Muscle of back (tissue), 11 donors: ENCODE data around the gene MEA1. TPM values are rescaled to one million over a fixed set of nuclear protein-coding genes. Genes with fewer than 3 reads are reported as not detected.
"Not testable (repeated sequence)": the region's sequence is repeated elsewhere in the genome, so short reads cannot be mapped to it uniquely, and the experiment has no call there.

Experiments used
- DNase-seq, 3 donors: peaks; one replicate each; pipeline versions ENCODE4 v3.0.0 to v3.0.0-alpha.2; 2013
- polyA plus RNA-seq, 10 donors: library from polyadenylated mRNA; unstranded; fragments of 120-200 nt; gene quantifications; one replicate each; pipeline ENCODE4 v1.2.1, GENCODE V29; 2013; ENCODE audit not compliant: insufficient read length in 10 of 10

Gene MEA1
- polyA plus RNA-seq, 10 donors = 38.5 to 63.2 (median 46.0) TPM

GRCh38 chr6:43043310-43043709 is 29.6 kb upstream of the MEA1 start:
- DNase-seq = no peak

GRCh38 chr6:43041475-43041874 is 27.7 kb upstream of the MEA1 start:
- DNase-seq = not testable (repeated sequence)

DNA sequence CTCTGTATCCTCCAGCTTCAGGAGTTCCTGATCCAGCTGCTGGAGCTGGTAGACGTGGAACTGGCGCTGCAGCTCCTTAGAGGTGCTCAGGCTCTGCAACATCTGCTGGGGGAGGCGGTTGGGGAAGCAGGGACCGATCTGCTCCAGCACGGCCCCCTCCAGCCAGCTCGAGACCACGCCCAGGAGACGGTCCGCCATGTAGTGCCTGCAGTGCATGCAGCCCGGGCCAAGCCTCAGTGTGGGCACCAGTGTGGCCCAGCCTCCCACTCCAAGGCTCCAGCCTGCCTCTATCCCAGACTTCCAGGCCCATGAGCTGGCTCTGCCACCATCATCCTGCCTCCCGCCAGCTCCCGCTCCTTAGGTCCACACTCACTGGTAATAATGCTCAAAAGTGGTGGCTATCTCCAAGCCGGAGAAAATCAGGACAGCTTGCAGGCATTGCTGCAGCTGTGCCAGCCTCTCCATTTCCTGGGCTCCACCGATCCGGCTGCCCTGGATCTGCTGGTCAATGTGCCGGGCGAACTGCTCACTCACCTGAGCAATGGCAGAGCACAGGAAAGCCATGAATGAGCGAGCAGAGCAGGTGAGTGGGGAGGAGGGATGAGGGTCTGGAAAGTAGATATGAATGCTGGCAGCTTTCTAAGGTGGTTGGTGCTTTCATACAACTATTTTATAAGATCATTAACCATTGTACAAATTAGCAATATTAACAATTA is 27.0 kb upstream of the MEA1 start:
- no peak for DNase-seq

DNA sequence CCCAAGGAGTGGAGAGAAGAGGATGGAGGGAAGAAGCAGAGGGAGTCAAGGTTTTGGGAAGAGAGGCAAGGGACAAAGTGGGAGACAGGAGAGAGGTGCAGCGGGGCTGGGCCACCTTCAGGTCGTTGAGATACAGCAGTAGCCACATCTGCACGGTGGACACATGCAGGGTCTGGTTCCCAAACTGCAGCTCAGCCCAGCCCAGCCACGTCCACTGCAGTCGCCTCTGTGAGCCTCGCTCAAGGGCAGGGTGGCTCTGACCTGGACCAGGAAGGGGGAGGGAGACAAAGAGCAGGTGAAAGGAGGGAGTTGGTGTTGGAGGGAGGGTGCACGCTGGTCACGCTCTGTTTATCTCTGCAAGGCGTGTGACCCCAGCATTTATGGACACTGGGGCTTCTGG is 25.0 kb upstream of the MEA1 start:
- DNase-seq = no peak

- DNase-seq = no peak
Observed at GRCh38 chr6:43037706-43038105, 24.0 kb upstream of the MEA1 start.

GRCh38 chr6:43037197-43037596 is 23.5 kb upstream of the MEA1 start:
- no peak for DNase-seq

DNA sequence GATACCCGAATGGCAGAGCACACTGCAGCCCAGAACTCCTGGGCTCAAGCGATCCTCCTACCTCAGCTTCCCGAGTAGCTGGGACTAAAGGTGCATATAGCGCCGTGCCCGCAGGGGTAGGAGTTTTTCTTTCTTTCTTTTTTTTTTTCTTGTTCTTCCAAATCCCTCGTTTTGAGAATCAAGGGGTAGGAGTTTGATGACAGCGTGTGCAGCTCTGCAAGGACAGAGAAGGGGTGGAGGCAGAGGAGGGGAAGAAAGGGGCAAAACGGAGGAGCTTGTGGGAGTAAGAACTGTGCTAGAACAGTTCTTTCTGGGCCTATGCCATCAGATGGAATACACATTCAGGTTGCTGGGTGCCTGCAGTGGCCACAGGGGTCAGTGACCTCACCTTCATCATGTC is 23.0 kb upstream of the MEA1 start:
- DNase-seq = no peak

DNA sequence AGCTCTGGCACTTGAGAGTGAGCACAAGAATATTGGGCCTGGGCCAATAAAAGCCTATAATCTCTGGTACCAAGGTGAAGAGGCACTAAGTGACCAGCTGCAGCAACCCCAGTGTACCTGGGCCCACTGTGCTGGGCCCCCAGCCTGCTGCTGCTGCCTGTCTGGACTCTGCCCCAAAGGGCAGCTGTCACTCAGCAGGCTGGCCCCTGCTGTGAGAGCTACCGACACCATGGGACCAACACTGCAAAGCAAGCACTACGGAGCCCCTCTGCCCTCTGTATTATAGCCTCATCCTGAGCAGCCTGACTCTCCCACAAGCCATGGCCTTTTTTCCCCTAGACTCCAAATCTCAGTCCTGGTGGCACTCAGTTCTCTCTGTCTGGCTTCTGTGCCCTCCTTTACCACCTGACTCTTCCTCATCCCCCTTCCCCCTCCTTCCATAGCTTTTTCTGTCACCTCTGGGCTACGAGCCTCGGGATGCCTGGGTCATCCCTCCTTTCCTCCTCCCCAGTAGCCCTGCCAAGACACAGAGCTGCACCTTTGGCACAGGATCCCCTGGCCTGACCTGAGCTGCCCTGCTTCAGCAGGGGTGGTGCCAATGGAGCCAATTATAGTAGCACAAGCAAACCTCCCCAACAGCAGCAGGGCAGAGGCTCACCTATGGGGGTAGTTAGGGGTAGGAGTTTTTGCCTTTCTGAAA is 21.9 kb upstream of the MEA1 start:
- no peak for DNase-seq

GRCh38 chr6:43034190-43034525 is 20.4 kb upstream of the MEA1 start:
- DNase-seq = no peak

DNA sequence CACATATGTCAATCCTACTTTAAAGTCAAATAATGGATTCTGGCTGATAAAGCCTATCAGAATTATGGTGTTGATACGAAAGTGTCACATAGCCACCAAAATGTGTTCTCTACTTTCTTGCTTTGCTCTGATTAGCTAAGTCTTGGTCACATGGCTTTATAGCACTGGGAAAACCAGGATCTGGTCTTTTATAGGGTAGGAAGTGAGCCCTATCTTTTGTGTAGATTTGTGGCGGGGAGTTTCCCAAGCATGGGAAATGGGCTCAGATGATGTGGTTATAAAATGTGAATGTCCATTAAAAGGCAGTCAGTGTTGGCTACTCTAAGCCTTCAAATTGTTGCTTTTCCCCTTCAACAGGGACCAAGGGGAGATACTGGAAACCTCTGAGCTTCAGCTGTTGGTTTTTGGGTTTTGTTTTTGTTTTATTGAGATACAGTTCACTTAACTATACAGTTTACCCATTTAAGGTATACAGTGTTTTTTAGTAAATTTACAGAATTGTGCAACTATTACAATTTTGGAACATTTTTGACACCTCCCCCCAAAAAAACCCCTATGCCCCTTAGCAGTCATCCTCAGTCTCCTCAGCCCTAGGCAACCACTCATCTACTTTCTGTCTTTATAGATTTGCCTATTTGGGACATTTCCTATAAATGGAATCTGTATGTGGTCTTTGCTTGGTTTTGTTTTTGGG is 19.9 kb upstream of the MEA1 start:
- DNase-seq = no peak

DNA sequence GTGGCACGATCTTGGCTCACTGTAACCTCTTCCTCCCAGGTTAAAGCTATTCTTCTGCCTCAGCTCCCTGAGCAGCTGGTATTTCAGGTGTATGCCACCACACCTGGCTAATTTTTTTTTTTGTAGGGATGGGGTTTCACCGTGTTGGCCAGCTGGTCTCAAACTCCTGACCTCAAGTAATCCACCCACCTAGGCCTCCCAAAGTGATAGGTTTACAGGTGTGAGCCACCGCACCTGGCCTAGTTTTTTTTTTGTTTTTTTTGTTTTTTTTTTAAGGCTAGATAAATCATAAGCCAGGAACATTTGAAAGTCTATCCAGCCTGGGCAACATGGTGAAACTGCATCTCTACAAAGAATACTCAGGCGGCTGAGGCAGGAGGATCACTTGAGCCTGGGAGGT is 18.6 kb upstream of the MEA1 start:
- DNase-seq = no peak

DNA sequence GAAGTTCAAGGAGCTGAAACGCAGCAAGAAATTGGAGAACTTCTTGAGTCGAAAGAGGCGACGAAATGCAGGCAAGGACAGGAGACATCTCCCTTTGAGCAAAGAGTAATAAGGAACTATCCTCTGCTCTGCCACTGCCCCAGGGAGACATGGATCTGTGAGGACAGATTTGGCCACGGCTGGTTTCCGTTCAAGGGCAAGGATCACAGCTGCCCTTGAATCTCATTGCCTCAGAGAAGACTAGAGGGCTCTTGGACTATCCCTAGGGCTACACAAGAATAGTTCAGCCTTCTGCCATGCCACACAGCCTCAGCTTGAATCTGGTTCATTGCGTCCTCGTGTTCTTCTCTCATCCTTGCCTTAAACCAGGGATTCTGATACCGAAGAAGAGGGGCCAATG is 15.4 kb upstream of the MEA1 start:
- DNase-seq = no peak

DNA sequence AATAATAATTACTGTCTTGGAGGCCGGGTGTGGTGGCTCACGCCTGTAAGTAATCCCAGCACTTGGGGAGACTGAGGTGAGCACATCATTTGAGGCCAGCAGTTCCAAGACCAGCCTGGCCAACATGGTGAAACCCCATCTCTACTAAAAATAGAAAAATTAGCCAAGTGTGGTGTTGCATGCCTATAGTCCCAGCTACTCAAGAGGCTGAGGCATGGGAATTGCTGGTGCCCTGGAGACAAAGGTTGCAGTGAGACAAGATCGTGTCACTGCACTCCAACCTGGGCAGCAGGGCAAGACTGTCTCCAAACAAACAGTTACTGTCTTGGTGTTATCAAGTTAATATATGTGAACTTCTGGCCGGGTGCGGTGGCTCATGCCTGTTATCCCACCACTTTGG is 12.6 kb upstream of the MEA1 start:
- DNase-seq = no peak

GRCh38 chr6:43024436-43024835 is 10.7 kb upstream of the MEA1 start:
- DNase-seq = no peak

- peak; percentile 71 to 92 (median 79) for DNase-seq
Observed at GRCh38 chr6:43021270-43022047, 7.7 kb upstream of the MEA1 start, which contains the start of gene RRP36. RRP36 (plus strand) TSS chr6:43021623; CDS start chr6:43021655, 32 bp downstream.

GRCh38 chr6:43020847-43021246 is 7.1 kb upstream of the MEA1 start:
- peak in 1 of 3 donors; percentile 33 for DNase-seq

GRCh38 chr6:43020052-43020705 is 6.4 kb upstream of the MEA1 start:
- no peak for DNase-seq

GRCh38 chr6:43019152-43019551 is 5.4 kb upstream of the MEA1 start:
- DNase-seq = no peak

DNA sequence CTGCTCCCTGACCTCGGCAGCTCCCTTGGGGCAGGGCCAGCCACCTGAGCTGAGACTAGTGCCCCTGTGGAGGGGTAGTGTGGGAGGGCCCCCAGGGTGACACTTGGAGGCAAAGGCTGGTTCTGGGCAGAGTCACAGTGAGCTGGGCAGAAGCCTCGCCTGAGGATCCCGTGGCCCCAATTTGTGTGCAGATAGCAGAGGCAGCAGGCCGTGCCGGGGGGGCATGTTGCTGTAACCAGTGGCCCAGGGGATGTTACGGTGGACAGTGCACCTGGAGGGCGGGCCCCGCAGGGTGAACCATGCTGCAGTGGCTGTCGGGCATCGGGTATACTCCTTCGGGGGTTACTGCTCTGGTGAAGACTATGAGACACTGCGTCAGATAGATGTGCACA is 3.2 kb upstream of the MEA1 start:
- no peak for DNase-seq

DNA sequence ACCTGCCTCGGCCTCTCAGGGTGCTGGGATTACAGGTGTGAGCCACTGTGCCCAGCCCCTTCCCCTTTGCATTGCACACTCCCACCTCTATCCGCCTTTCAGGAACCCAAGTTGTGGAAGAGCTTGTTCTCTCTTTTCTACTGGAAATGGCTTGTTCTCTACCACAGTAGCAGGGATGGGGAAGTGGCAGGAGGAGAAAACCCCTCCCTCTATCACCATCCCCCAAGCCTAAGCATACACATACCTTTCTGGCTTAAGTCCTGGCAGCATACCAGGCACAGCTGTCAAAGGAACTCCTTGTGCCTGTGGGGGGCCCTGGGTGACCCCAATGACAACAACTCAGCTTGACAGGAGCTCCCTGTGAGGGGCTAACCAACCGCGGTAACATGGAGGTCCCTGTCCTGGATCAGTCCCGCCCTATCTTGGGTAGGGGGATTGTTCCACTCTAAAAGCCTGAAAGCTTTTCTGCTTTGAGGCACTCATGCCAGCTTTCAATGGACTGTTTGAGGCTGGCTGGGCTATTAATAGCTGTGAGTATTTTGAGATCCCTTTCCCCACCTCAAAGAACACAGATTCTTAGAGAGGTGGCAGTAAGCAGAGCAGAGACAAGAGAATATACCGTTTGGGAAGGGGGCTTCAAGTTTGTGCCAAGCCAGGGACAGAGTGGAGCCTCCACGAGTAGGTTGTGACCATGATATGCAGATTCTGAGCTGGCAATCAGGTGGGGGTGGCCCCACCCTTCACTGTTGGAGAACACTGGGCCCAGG is 2.6 kb upstream of the MEA1 start:
- DNase-seq = peak in 2 of 3 donors; percentile 35 to 57

DNA sequence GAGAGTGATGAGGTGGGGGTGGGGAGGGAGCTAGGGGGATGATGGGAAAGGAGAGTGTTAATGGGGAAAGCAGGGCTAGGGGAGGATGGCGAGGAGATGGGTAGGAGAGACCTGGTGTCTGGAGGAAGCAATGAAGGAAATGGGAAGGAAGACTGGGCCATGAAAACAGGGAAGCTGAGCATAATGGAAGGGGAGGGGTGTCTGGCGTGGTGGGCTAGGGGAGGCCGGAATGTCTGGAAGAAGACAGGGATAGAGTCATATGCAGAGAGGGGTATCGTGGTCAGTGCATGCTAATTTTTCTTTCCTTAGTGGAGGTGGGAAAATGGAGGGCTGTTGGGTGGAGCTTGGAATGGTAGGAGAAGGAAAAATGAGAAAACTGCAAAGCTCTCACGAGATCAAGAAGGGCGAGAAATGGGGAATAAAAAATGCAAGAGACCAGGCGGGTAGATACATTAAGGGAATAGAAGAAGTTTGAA is 726 bp upstream of the MEA1 start:
- peak in 1 of 3 donors; percentile 73 for DNase-seq
